GM12878 (cell line): ENCODE results near the gene TLL2.

Experiments
- CTCF ChIP-seq, 3 experiments: IDR thresholded peaks in 2 of 3; conservative IDR thresholded peaks in 1 of 3; 2 replicates each; pipeline ENCODE4 v1.5.1; 2011; ENCODE audit warnings: low read depth in 3 of 3, low read length in 3 of 3, mild to moderate bottlenecking in 3 of 3, control low read depth in 2 of 3, moderate library complexity in 2 of 3, inconsistent platforms in 1 of 3, mixed read lengths in 1 of 3; ENCODE audit not compliant: control insufficient read depth in 2 of 3, insufficient read depth in 1 of 3; ENCODE audit errors: extremely low read depth in 1 of 3
- HDAC6 ChIP-seq: fragments of 200-600 bp; sonication (generic); IDR thresholded peaks from one replicate; pipeline ENCODE4 v1.8.0; 2017; ENCODE audit warnings: antibody characterized with exemption; ENCODE audit not compliant: unreplicated experiment
- IKZF2 ChIP-seq, 2 experiments: fragments of 450-650 bp; IDR thresholded peaks; 2 replicates each; pipeline ENCODE4 v1.6.1; 2017; ENCODE audit warnings: mild to moderate bottlenecking in 2 of 2, moderate library complexity in 2 of 2
- MXI1 ChIP-seq: fragments of 150-350 bp; IDR thresholded peaks from 2 replicates; pipeline ENCODE4 v1.6.1; 2011; ENCODE audit warnings: low read depth, mild to moderate bottlenecking, inconsistent platforms, low read length, improper control_type of control experiment
- NFYA ChIP-seq: IDR thresholded peaks from 2 replicates; pipeline ENCODE4 v1.6.1; 2011; ENCODE audit warnings: low read depth, mild to moderate bottlenecking, low read length, improper control_type of control experiment, borderline replicate concordance
- POLR2AphosphoS5 ChIP-seq: IDR thresholded peaks from 2 replicates; pipeline ENCODE4 v1.6.1; 2011; ENCODE audit warnings: mild to moderate bottlenecking, low read length, inconsistent platforms
- SIN3A ChIP-seq: IDR thresholded peaks from 2 replicates; pipeline ENCODE4 v1.6.1; 2012; ENCODE audit warnings: low read depth, low read length, improper control_type of control experiment

- no peak for TF ChIP-seq POLR2AphosphoS5
- TF ChIP-seq CTCF (IDR thresholded peaks at IDR 0.05 in 2 of 3, conservative IDR thresholded peaks at IDR 0.05 in 1 of 3; ENCODE audit: control insufficient read depth in 2 of 3, extremely low read depth in 1 of 3, insufficient read depth in 1 of 3, low read depth in 3 of 3, low read length in 3 of 3) = no peak
- no peak for TF ChIP-seq HDAC6
- no peak for TF ChIP-seq SIN3A
- no peak for TF ChIP-seq IKZF2 (IDR thresholded peaks at IDR 0.05)
- TF ChIP-seq MXI1 = no peak
- TF ChIP-seq NFYA = no peak
Observed at GRCh38 chr10:96352582-96352981, 161.1 kb downstream of the TLL2 start.
